B cell (primary cell): Measurements from ENCODE around the gene INSIG1.

ENCODE experiments used
- EZH2 ChIP-seq: IDR thresholded peaks from 2 replicates; pipeline ENCODE4 v1.6.1; 2012; ENCODE audit warnings: borderline replicate concordance, low read depth, mild to moderate bottlenecking, moderate library complexity, low read length; ENCODE audit not compliant: insufficient read depth, poor library complexity, severe bottlenecking
- TF ChIP-seq, protein P1 (sequence below): fragments of 200-600 bp; IDR thresholded peaks from one replicate; pipeline ENCODE4 v1.8.0; 2022; ENCODE audit warnings: antibody characterized with exemption, mild to moderate bottlenecking

DNA sequence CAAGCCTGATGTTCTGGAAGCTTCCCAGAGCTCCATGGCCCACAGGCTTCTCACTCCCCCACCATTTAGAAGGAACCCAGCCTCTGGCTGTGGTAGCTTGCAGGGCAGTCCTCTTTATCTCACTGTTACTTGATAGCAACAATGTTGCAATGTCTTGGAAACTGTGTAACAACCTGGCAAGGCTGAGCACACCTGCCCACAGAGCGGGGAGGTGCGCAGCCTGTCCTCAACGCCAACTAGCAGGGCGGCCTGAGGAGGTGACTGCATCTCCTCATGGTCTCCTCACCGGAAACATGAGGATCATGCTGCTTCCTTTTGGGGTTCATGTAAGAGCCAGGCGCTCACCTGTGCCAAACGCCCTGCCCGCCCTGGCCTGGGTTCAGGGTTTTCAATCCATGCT, 43.7 kb upstream of the INSIG1 start:
- TF ChIP-seq EZH2, result no peak
- TF ChIP-seq, protein P1, sequence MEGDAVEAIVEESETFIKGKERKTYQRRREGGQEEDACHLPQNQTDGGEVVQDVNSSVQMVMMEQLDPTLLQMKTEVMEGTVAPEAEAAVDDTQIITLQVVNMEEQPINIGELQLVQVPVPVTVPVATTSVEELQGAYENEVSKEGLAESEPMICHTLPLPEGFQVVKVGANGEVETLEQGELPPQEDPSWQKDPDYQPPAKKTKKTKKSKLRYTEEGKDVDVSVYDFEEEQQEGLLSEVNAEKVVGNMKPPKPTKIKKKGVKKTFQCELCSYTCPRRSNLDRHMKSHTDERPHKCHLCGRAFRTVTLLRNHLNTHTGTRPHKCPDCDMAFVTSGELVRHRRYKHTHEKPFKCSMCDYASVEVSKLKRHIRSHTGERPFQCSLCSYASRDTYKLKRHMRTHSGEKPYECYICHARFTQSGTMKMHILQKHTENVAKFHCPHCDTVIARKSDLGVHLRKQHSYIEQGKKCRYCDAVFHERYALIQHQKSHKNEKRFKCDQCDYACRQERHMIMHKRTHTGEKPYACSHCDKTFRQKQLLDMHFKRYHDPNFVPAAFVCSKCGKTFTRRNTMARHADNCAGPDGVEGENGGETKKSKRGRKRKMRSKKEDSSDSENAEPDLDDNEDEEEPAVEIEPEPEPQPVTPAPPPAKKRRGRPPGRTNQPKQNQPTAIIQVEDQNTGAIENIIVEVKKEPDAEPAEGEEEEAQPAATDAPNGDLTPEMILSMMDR, result no peak
